22Rv1 (cell line): ENCODE measurements around the gene OR12D2.
"Not testable (repeated sequence)": the region's sequence is repeated elsewhere in the genome, so short reads cannot be mapped to it uniquely, and the experiment has no call there.

Source experiments
- H3K27ac ChIP-seq: fragments of 450-650 bp; 2 replicates; pipeline ENCODE4 v1.5.1; 2017
- CTCF ChIP-seq: fragments of 450-650 bp; IDR thresholded peaks from 2 replicates; pipeline ENCODE4 v1.5.1; 2017; ENCODE audit warnings: mild to moderate bottlenecking
- ZFX ChIP-seq: fragments of 450-650 bp; IDR thresholded peaks from 2 replicates; pipeline ENCODE4 v1.6.1; 2017; ENCODE audit warnings: antibody characterized with exemption, borderline replicate concordance

The OR12D2 gene

GRCh38 chr6:29395331-29395730, at the start of gene OR12D2:
Gene OR12D2, plus strand, starts transcription at chr6:29395631. Its CDS starts 1,069 bp downstream, at chr6:29396700.
- TF ChIP-seq ZFX (no peak), CTCF (no peak)
- H3K27ac ChIP-seq, result no peak within 1 kb of the TSS

- H3K27ac ChIP-seq, result not testable (repeated sequence)
Measured at GRCh38 chr6:29349348-29349747, 46.1 kb upstream of the OR12D2 start.

- TF ChIP-seq ZFX, result no peak
- TF ChIP-seq CTCF, result no peak
- H3K27ac ChIP-seq, result no peak overlapping the region
Measured at GRCh38 chr6:29354980-29355379, 40.5 kb upstream of the OR12D2 start.

- TF ChIP-seq CTCF, result no peak
- no peak for TF ChIP-seq ZFX
- H3K27ac ChIP-seq, result no peak overlapping the region
Measured at GRCh38 chr6:29355603-29356002, 39.8 kb upstream of the OR12D2 start.

GRCh38 chr6:29368765-29369164, 26.7 kb upstream of the OR12D2 start, which contains the start of gene OR5V1:
Gene OR5V1, minus strand, starts transcription at chr6:29368865. Its CDS starts 12,670 bp downstream, at chr6:29356195.
- TF ChIP-seq CTCF, result no peak
- TF ChIP-seq ZFX, result no peak
- no peak within 1 kb of the TSS for H3K27ac ChIP-seq

GRCh38 chr6:29375191-29375590, 20.2 kb upstream of the OR12D2 start, which contains the start of gene OR12D3:
Gene OR12D3, minus strand, starts transcription at chr6:29375291. Its CDS starts 4 bp downstream, at chr6:29375287.
- H3K27ac ChIP-seq, result no peak within 1 kb of the TSS

GRCh38 chr6:29376003-29376402, 19.4 kb upstream of the OR12D2 start:
- H3K27ac ChIP-seq, result no peak overlapping the region
- TF ChIP-seq CTCF (no peak), ZFX (no peak)

More at GRCh38 chr6:29375191-29375590, 20.2 kb upstream of the OR12D2 start, which contains the start of gene OR12D3:
- TF ChIP-seq ZFX, result no peak
- TF ChIP-seq CTCF, result no peak

- no peak for TF ChIP-seq ZFX
- no peak for TF ChIP-seq CTCF
Measured at GRCh38 chr6:29388533-29388932, 6.9 kb upstream of the OR12D2 start.

More at GRCh38 chr6:29388533-29388932, 6.9 kb upstream of the OR12D2 start:
- H3K27ac ChIP-seq, result no peak overlapping the region
